Thyroid gland (tissue), 4 donors: ENCODE measurements around the gene IKZF1. TPM values are rescaled to one million over a fixed set of nuclear protein-coding genes. Genes with fewer than 3 reads are reported as not detected.

Source experiments
- DNase-seq, 2 donors: peaks; one replicate each; pipeline ENCODE4 v3.0.0-alpha.2; 2019
- H3K27ac ChIP-seq, 3 donors: fragments of 200-600 bp; sonication (generic); 1 replicate in 2 of 3; 2 replicates in 1 of 3; pipeline ENCODE4 v1.5.1; 2016 to 2019; ENCODE audit warnings: mild to moderate bottlenecking in 1 of 3, moderate library complexity in 1 of 3
- H3K27me3 ChIP-seq: fragments of 200-600 bp; sonication (generic); one replicate; pipeline ENCODE4 v1.5.1; 2019
- H3K36me3 ChIP-seq, 2 donors: fragments of 200-600 bp; sonication (generic); one replicate each; pipeline ENCODE4 v1.5.1; 2016 to 2019
- H3K4me1 ChIP-seq, 2 donors: fragments of 200-600 bp; sonication (generic); one replicate each; pipeline ENCODE4 v1.5.1; 2017 to 2019
- H3K4me3 ChIP-seq, 3 donors: fragments of 200-600 bp; sonication (generic); replicated peaks in 1 of 3; 1 replicate in 2 of 3; 2 replicates in 1 of 3; pipeline ENCODE4 v1.5.1; 2016; ENCODE audit warnings: mild to moderate bottlenecking in 1 of 3
- H3K9me3 ChIP-seq: fragments of 200-600 bp; sonication (generic); one replicate; pipeline ENCODE4 v1.5.1; 2017
- CTCF ChIP-seq, 6 experiments: fragments of 200-600 bp in 3 of 6; fragments of 450-650 bp in 3 of 6; sonication (generic) in 3 of 6; IDR thresholded peaks; one replicate each; pipeline ENCODE4 v1.5.1; 2016 to 2019; ENCODE audit warnings: antibody characterized with exemption in 6 of 6, mild to moderate bottlenecking in 2 of 6, inconsistent platforms in 1 of 6, moderate library complexity in 1 of 6
- POLR2A ChIP-seq, 2 donors: fragments of 450-650 bp; IDR thresholded peaks; one replicate each; pipeline ENCODE4 v1.6.1; 2017; ENCODE audit warnings: antibody characterized with exemption in 2 of 2, mild to moderate bottlenecking in 2 of 2, moderate library complexity in 1 of 2
- WGBS, 2 donors: methylation state at CpG; one replicate each; pipeline ENCODE4 v1.1.5; 2017; 5-methylcytosine and 5-hydroxymethylcytosine counted together
- intact Hi-C: fragments of 100-400 bp; cut with DNase I; formaldehyde crosslinking; loops from one replicate; pipeline ENCODE4 v1.15.1; 2023
- total RNA-seq, 4 donors: library from RNA; depleted of rRNA; stranded (reverse); fragments of >200 nt; gene quantifications; one replicate each; pipeline ENCODE4 v1.2.3, GENCODE V29; 2016

Gene IKZF1
- total RNA-seq, 4 donors from 2014 or later = 8.9 to 10.5 (median 9.6) TPM

GRCh38 chr7:50399635-50400034, 95.1 kb downstream of the IKZF1 start:
- Histone ChIP-seq H3K27ac (no peak overlapping the region), H3K27me3 (no peaks in the 10 kb centered on the region), H3K36me3 (no peaks in the 10 kb centered on the region), H3K4me3 (no peak overlapping the region), H3K9me3 (no peaks in the 10 kb centered on the region), H3K4me1 (no peaks in the 10 kb centered on the region)
- no peak for TF ChIP-seq CTCF (IDR thresholded peaks at IDR 0.05)
- no peak for TF ChIP-seq POLR2A (IDR thresholded peaks at IDR 0.05)
- intact Hi-C loops = no loop called here
- DNase-seq = no peak
- WGBS, 2 donors = 63 to 68% methylated on average over 9 to 20 of the region's 21 CpGs

- Histone ChIP-seq H3K27ac (no peak overlapping the region), H3K9me3 (no peaks in the 10 kb centered on the region), H3K27me3 (no peaks in the 10 kb centered on the region), H3K36me3 (no peaks in the 10 kb centered on the region), H3K4me3 (no peak overlapping the region), H3K4me1 (no peaks in the 10 kb centered on the region)
- 2 to 47% methylated on average over 3 to 12 of the region's 41 CpGs for WGBS, 2 donors
- DNase-seq = no peak
- no peak for TF ChIP-seq POLR2A (IDR thresholded peaks at IDR 0.05)
- TF ChIP-seq CTCF (IDR thresholded peaks at IDR 0.05) = no peak
- intact Hi-C loops = no loop called here
Measured at GRCh38 chr7:50400114-50400513, 95.6 kb downstream of the IKZF1 start.

- WGBS, 2 donors = 81 to 85% methylated on average over 7 of the region's 7 CpGs
- Histone ChIP-seq H3K27me3 (no peaks in the 10 kb centered on the region), H3K27ac (no peak overlapping the region), H3K4me1 (no peaks in the 10 kb centered on the region), H3K4me3 (no peak overlapping the region), H3K36me3 (no peaks in the 10 kb centered on the region), H3K9me3 (no peaks in the 10 kb centered on the region)
- intact Hi-C loops = no loop called here
- TF ChIP-seq POLR2A (IDR thresholded peaks at IDR 0.05) = no peak
- no peak for TF ChIP-seq CTCF (IDR thresholded peaks at IDR 0.05)
- no peak for DNase-seq
Measured at GRCh38 chr7:50404392-50404791, 99.9 kb downstream of the IKZF1 start.

GRCh38 chr7:50405221-50405620, 100.7 kb downstream of the IKZF1 start:
- intact Hi-C loops = no loop called here
- H3K4me3 ChIP-seq = no peak overlapping the region
- DNase-seq = no peak
- H3K27me3 ChIP-seq = no peaks in the 10 kb centered on the region
- H3K27ac ChIP-seq = no peak overlapping the region
- no peaks in the 10 kb centered on the region for H3K9me3 ChIP-seq
- no peaks in the 10 kb centered on the region for H3K36me3 ChIP-seq
- 80 to 87% methylated on average over 7 of the region's 7 CpGs for WGBS, 2 donors
- TF ChIP-seq CTCF (IDR thresholded peaks at IDR 0.05) (no peak), POLR2A (IDR thresholded peaks at IDR 0.05) (no peak)
- H3K4me1 ChIP-seq = no peaks in the 10 kb centered on the region

- Histone ChIP-seq H3K27ac (no peak overlapping the region), H3K4me1 (no peaks in the 10 kb centered on the region), H3K27me3 (no peaks in the 10 kb centered on the region), H3K9me3 (no peaks in the 10 kb centered on the region), H3K36me3 (no peaks in the 10 kb centered on the region), H3K4me3 (no peak overlapping the region)
- intact Hi-C loops = no loop called here
- DNase-seq = no peak
- no peak for TF ChIP-seq POLR2A (IDR thresholded peaks at IDR 0.05)
- TF ChIP-seq CTCF (IDR thresholded peaks at IDR 0.05) = no peak
- 67 to 73% methylated on average over 4 to 5 of the region's 5 CpGs for WGBS, 2 donors
Measured at GRCh38 chr7:50406935-50407334, 102.4 kb downstream of the IKZF1 start.
